Aorta (tissue), 5 donors: Measurements from ENCODE around the gene GAK. TPM values are rescaled to one million over a fixed set of nuclear protein-coding genes. Genes with fewer than 3 reads are reported as not detected.
A peak's percentile ranks its signal among the peaks of the same experiment; 100 is the strongest.

ENCODE experiments used
- ATAC-seq: fragments of 200-7000 bp; cut with Tn5 transposase; one replicate; pipeline ENCODE4 v1.9.1; 2022; ENCODE audit warnings: moderate library complexity; ENCODE audit not compliant: low FRiP score
- DNase-seq, 2 donors: peaks; one replicate each; pipeline ENCODE4 v3.0.0-alpha.2; 2020
- H3K27ac ChIP-seq, 2 donors: one replicate each; pipeline ENCODE4 v1.5.1; 2013; ENCODE audit warnings: low read length in 2 of 2, mild to moderate bottlenecking in 2 of 2, moderate library complexity in 2 of 2, control low read depth in 1 of 2, inconsistent platforms in 1 of 2, low read depth in 1 of 2
- H3K27me3 ChIP-seq, 2 donors: one replicate each; pipeline ENCODE4 v1.6.1; 2013; ENCODE audit warnings: control low read depth in 1 of 2, low read length in 1 of 2, mild to moderate bottlenecking in 1 of 2, moderate library complexity in 1 of 2; ENCODE audit not compliant: insufficient read depth in 2 of 2, control insufficient read depth in 1 of 2
- H3K36me3 ChIP-seq, 2 donors: one replicate each; pipeline ENCODE4 v1.6.1; 2013; ENCODE audit warnings: control low read depth in 1 of 2, low read length in 1 of 2, mild to moderate bottlenecking in 1 of 2; ENCODE audit not compliant: insufficient read depth in 2 of 2, control insufficient read depth in 1 of 2
- H3K4me1 ChIP-seq, 2 donors: one replicate each; pipeline ENCODE4 v1.6.1; 2013; ENCODE audit warnings: low read length in 2 of 2, control low read depth in 1 of 2, mild to moderate bottlenecking in 1 of 2, moderate library complexity in 1 of 2; ENCODE audit not compliant: insufficient read depth in 2 of 2, control insufficient read depth in 1 of 2
- H3K4me3 ChIP-seq, 2 donors: one replicate each; pipeline ENCODE4 v1.5.1; 2013; ENCODE audit warnings: low read length in 2 of 2, control low read depth in 1 of 2, mild to moderate bottlenecking in 1 of 2
- H3K9me3 ChIP-seq: one replicate; pipeline ENCODE4 v1.6.1; 2013; ENCODE audit warnings: mild to moderate bottlenecking, low read length; ENCODE audit not compliant: control insufficient read depth
- WGBS, 2 donors: extraction: QIAGEN DNeasy Blood & Tissue Kit; methylation state at CpG; one replicate each; pipeline ENCODE4 v1.1.7; 2013; 5-methylcytosine and 5-hydroxymethylcytosine counted together
- intact Hi-C, 2 donors: fragments of 100-400 bp; cut with DNase I; formaldehyde crosslinking; loops; one replicate each; pipeline versions ENCODE4 v1.14.2 to v1.15.0; 2022
- polyA plus RNA-seq, 2 donors: library from polyadenylated mRNA; stranded (reverse); fragments of 200-250 nt; gene quantifications; one replicate each; pipeline ENCODE4 v1.2.3, GENCODE V29; 2013
- total RNA-seq, 2 donors: library from RNA; stranded (reverse); fragmentation: NEBNext Ultra II Directional; extraction: Animal tissue kit (Norgen Biotek cat#: 25700); gene quantifications; one replicate each; pipeline ENCODE4 v1.2.1, GENCODE V29; 2021
- donor health status: healthy with polysubstance abuse.
- donor health status: Bipolar disorder and iron deficiency.
- donor health status: DM: no; HTN: no; CAD: no.
- donor health status: DM: no; HTN: no; CAD: no.
- donor health status: DM: yes; HTN: yes; CAD: no.

The GAK gene
- total and polyA plus RNA-seq, 4 donors, result 52.0 to 300 (median 94.4) TPM

DNA sequence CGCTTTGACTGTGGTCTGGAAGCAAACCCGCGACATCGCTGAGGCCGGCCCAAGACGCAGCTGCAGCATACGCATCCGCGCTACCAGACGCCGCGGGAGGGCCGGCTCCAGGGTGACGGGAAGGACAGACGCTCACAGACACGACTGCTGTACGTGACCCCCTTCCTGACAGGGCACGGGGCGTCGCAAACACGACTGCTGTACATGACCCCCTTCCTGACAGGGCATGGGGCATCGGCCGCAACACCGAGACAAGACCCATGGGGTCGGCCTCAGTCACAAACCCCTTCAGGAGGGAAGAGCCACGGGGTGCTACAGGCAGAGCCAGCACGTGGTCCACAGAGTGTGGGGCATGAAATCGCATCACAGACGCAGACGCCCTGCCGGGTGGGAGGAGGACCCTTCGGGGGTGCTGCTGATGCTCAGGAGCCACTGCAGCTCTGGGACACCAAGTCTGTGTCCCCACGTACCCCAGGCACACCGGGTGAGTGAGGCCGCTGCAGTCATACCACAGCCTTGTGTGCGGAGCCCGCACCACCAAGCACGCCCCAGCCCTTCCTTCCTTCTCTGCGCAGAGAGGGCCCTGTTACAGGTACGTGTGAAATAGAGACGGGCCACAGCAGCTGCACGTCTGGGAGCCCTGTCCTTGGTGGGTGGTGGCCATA lies 67.5 kb downstream of the GAK start:
- no peaks in the 10 kb centered on the region for H3K4me1 ChIP-seq
- H3K9me3 ChIP-seq, result peaks cover 1% of the 10 kb centered on the region
- ATAC-seq, result peak; percentile 3
- H3K27me3 ChIP-seq, result no peaks in the 10 kb centered on the region
- H3K27ac ChIP-seq, result no peak overlapping the region
- WGBS, 2 donors, result 96% methylated on average over 40 to 42 of the region's 42 CpGs
- intact Hi-C loops, result no loop called here
- DNase-seq, result peak in 1 of 2 donors; percentile 40
- peaks cover 0 to 16% of the 10 kb centered on the region in 2 donors for H3K36me3 ChIP-seq
- H3K4me3 ChIP-seq, result no peak overlapping the region

DNA sequence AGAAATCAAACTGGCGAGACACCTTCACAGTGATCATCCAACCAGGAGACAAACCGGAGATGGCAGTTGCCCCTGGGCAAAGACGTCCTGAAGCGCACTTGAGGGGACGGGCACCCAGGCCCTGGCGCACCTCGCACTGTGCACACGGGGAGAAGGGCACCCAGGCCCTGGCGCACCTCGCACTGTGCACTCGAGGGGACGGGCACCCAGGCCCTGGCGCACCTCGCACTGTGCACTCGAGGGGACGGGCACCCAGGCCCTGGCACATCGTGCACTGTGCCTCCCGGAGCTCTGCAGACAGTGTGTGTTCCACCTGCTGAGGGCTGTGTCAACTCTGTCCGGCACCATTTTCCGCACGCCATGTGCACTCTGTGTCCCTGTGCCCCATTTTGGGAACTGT lies 71.6 kb downstream of the GAK start:
- ATAC-seq (no peak), DNase-seq (peak; percentile 26 to 32)
- H3K27ac ChIP-seq, result no peak overlapping the region
- peaks cover 3 to 13% of the 10 kb centered on the region in 2 donors for H3K36me3 ChIP-seq
- no peaks in the 10 kb centered on the region for H3K27me3 ChIP-seq
- intact Hi-C loops, result no loop called here
- H3K9me3 ChIP-seq, result peaks cover 1% of the 10 kb centered on the region
- 94 to 96% methylated on average over 21 of the region's 21 CpGs for WGBS, 2 donors
- H3K4me1 ChIP-seq, result no peaks in the 10 kb centered on the region
- no peak overlapping the region for H3K4me3 ChIP-seq

DNA sequence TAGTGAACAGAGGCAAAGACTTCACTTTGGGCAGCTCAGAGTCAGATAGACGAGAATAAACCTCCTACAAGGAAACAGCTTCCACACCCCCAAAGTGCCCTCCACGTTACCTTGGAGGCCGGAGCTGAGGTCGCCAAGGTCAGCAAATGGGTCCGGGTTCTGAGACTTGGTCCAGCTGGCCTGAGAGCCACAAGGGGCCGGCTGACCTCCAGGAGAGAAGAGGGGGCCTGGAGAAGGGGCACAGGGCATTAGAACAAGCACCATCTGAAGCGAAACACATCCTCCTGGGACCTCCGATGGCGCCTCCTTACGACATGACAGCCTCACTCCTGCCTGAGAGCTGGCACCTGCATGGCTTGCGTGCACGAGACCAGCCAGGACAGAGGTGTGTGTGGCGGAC lies 72.6 kb downstream of the GAK start:
- DNase-seq (peak in 1 of 2 donors; percentile 39), ATAC-seq (peak; percentile 49)
- peaks cover 3 to 13% of the 10 kb centered on the region in 2 donors for H3K36me3 ChIP-seq
- H3K27ac ChIP-seq, result no peak overlapping the region
- intact Hi-C loops, result no loop called here
- 94 to 96% methylated on average over 13 of the region's 13 CpGs for WGBS, 2 donors
- H3K27me3 ChIP-seq, result no peaks in the 10 kb centered on the region
- no peaks in the 10 kb centered on the region for H3K4me1 ChIP-seq
- peaks cover 1% of the 10 kb centered on the region for H3K9me3 ChIP-seq
- H3K4me3 ChIP-seq, result no peak overlapping the region

DNA sequence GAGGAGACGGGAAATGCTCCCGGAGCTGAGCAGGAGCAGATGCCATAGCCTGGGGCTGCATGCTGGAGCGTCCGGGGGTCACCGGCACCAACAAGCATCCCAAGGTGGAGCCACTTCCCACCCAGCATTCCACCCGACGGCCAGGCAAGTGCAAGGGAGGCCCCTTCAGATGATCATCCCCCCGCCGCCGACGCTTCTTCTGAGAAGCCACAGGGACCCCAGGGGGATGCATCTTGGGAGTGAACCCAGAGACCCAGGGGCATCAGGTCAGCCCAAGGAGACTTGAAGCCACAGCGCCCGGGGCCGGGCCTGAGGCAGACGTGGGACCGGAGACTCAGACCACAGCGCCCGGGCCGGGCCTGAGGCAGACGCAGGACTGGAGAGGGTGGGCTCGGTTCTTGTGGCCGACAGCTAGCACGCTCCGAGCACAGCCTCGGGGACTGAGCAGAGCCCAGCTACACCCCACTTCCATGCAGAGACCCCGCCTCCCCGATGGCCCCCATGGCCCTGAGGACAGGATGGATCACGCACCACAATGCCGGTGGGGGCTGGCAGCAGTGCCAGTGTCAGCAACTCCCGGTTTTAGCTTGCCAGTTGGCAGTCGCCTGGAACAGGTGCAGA lies 73.2 kb downstream of the GAK start:
- intact Hi-C loops, result no loop called here
- Histone ChIP-seq H3K36me3 (peaks cover 3 to 11% of the 10 kb centered on the region in 2 donors), H3K9me3 (peaks cover 1% of the 10 kb centered on the region), H3K4me1 (no peaks in the 10 kb centered on the region), H3K27ac (no peak overlapping the region), H3K27me3 (no peaks in the 10 kb centered on the region), H3K4me3 (no peak overlapping the region)
- DNase-seq (peak; percentile 36 to 72), ATAC-seq (peak; percentile 40)
- WGBS, 2 donors, result 95 to 96% methylated on average over 31 of the region's 31 CpGs

DNA sequence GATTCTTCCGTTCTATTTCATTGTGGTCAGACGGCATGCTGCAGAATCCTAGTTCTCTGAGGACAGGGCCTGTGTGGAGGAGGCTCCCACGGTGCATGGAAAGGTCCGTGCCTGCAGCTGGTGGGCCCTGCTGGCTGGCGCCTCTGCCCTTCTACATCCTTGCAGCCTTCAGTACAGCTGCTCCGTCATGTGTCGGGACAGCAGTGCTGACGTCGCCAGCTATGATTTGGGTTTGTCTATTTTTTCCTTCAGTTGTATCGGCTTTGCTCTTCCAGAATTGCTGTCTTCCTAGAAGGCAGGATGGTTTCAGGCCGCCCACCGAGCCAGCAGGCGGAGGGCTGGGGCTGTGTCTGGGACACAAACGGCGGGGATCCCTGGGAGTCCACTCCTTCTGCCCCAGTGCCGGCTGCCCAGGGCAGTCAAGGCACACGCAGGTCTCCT lies 74.1 kb downstream of the GAK start:
- Histone ChIP-seq H3K4me1 (no peaks in the 10 kb centered on the region), H3K4me3 (no peak overlapping the region), H3K27ac (no peak overlapping the region), H3K27me3 (no peaks in the 10 kb centered on the region), H3K9me3 (no peaks in the 10 kb centered on the region), H3K36me3 (peaks cover 3 to 8% of the 10 kb centered on the region in 2 donors)
- DNase-seq, result peak; percentile 32 to 59
- ATAC-seq, result no peak
- intact Hi-C loops, result no loop called here
- WGBS, 2 donors, result 94 to 95% methylated on average over 17 of the region's 17 CpGs

GRCh38 chr4:857461-857860 lies 74.7 kb downstream of the GAK start:
- Histone ChIP-seq H3K4me3 (no peak overlapping the region), H3K9me3 (no peaks in the 10 kb centered on the region), H3K27me3 (no peaks in the 10 kb centered on the region), H3K36me3 (peaks cover 3 to 7% of the 10 kb centered on the region in 2 donors), H3K4me1 (no peaks in the 10 kb centered on the region), H3K27ac (no peak overlapping the region)
- intact Hi-C loops, result no loop called here
- peak in 1 of 2 donors; percentile 44 for DNase-seq
- ATAC-seq, result no peak
- 95% methylated on average over 11 of the region's 11 CpGs for WGBS, 2 donors

DNA sequence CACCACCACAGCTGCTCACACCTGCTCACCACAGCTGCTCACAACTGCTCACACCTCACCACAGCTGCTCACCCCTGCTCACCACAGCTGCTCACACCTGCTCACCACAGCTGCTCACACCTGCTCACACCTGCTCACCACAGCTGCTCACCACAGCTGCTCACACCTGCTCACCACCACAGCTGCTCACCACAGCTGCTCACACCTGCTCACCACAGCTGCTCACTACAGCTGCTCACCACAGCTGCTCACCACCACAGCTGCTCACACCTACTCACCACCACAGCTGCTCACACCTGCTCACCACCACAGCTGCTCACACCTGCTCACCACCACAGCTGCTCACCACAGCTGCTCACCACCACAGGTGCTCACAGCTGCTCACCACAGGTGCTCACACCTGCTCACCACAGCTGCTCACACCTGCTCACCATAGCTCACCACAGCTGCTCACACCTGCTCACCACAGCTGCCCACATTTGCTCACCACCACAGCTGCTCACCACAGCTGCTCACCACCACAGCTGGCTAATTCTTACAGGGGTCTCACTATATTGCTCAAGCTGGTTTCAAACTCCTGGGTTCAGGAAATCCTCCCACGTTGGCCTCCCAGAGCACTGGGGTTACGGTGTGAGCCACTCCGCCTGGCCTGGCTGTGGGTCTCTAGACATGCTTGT lies 75.8 kb downstream of the GAK start:
- Histone ChIP-seq H3K27ac (no peak overlapping the region), H3K36me3 (peaks cover 3 to 7% of the 10 kb centered on the region in 2 donors), H3K9me3 (no peaks in the 10 kb centered on the region), H3K4me3 (no peak overlapping the region), H3K4me1 (no peaks in the 10 kb centered on the region), H3K27me3 (no peaks in the 10 kb centered on the region)
- intact Hi-C loops, result no loop called here
- DNase-seq (peak in 1 of 2 donors; percentile 55), ATAC-seq (no peak)
- 97 to 98% methylated on average over 3 of the region's 3 CpGs for WGBS, 2 donors

GRCh38 chr4:855880-856224 lies 76.3 kb downstream of the GAK start:
- Histone ChIP-seq H3K4me3 (no peak overlapping the region), H3K9me3 (no peaks in the 10 kb centered on the region), H3K27ac (no peak overlapping the region), H3K27me3 (no peaks in the 10 kb centered on the region), H3K36me3 (peaks cover 3 to 7% of the 10 kb centered on the region in 2 donors), H3K4me1 (no peaks in the 10 kb centered on the region)
- DNase-seq, result peak; percentile 28 to 34
- 33 to 40% methylated on average over 1 of the region's 1 CpG for WGBS, 2 donors
- intact Hi-C loops, result no loop called here
- ATAC-seq, result no peak
